HCT116 (cell line): ENCODE measurements around the gene MANBA.

Experiments used
- EGR1 ChIP-seq: IDR thresholded peaks from 2 replicates; pipeline ENCODE4 v1.6.1; 2012; ENCODE audit warnings: low read depth
- ELF1 ChIP-seq: IDR thresholded peaks from 2 replicates; pipeline ENCODE4 v1.6.1; 2012; ENCODE audit warnings: low read depth, borderline replicate concordance
- EZH2 ChIP-seq: fragments of 200-600 bp; sonication (generic); IDR thresholded peaks from 2 replicates; pipeline ENCODE4 v1.6.1; 2017; ENCODE audit warnings: antibody characterized with exemption, mixed run types
- EZH2phosphoT487 ChIP-seq: fragments of 200-600 bp; IDR thresholded peaks from 2 replicates; pipeline ENCODE4 v1.6.1; 2018; ENCODE audit warnings: antibody characterized with exemption, borderline replicate concordance
- POLR2A ChIP-seq: IDR thresholded peaks from 2 replicates; pipeline ENCODE4 v1.7.0; 2011; ENCODE audit warnings: borderline replicate concordance; ENCODE audit not compliant: insufficient read depth, insufficient read length; ENCODE audit errors: extremely low read depth
- POLR2AphosphoS5 ChIP-seq: IDR thresholded peaks from 2 replicates; pipeline ENCODE4 v1.6.1; 2011; ENCODE audit warnings: mild to moderate bottlenecking, low read depth, low read length, moderate library complexity
- RAD21 ChIP-seq: IDR thresholded peaks from 2 replicates; pipeline ENCODE4 v1.6.1; 2012; ENCODE audit warnings: low read depth, mild to moderate bottlenecking
- SIN3A ChIP-seq: IDR thresholded peaks from 2 replicates; pipeline ENCODE4 v1.6.1; 2012; ENCODE audit warnings: low read depth
- SP1 ChIP-seq: IDR thresholded peaks from 2 replicates; pipeline ENCODE4 v1.6.1; 2012; ENCODE audit warnings: low read depth
- TCF7L2 ChIP-seq: IDR thresholded peaks from 2 replicates; pipeline ENCODE4 v1.7.0; 2011; ENCODE audit warnings: borderline replicate concordance, inconsistent platforms; ENCODE audit not compliant: insufficient read depth, insufficient read length; ENCODE audit errors: extremely low read depth
- YY1 ChIP-seq: IDR thresholded peaks from 2 replicates; pipeline ENCODE4 v1.6.1; 2011; ENCODE audit warnings: low read length, low read depth, moderate library complexity, mild to moderate bottlenecking; ENCODE audit not compliant: insufficient replicate concordance; ENCODE audit errors: extremely low read depth
- TF ChIP-seq, protein P1 (sequence below), 3 experiments: fragments of 200-600 bp in 1 of 3; sonication (generic) in 1 of 3; IDR thresholded peaks in 2 of 3; conservative IDR thresholded peaks in 1 of 3; 2 replicates each; pipeline ENCODE4 v1.5.1; 2012 to 2017; ENCODE audit warnings: low read depth in 2 of 3, low read length in 2 of 3, antibody characterized with exemption in 1 of 3, borderline replicate concordance in 1 of 3, control low read depth in 1 of 3, mild to moderate bottlenecking in 1 of 3, mixed read lengths in 1 of 3, mixed run types in 1 of 3, moderate library complexity in 1 of 3; ENCODE audit not compliant: insufficient read depth in 1 of 3

DNA sequence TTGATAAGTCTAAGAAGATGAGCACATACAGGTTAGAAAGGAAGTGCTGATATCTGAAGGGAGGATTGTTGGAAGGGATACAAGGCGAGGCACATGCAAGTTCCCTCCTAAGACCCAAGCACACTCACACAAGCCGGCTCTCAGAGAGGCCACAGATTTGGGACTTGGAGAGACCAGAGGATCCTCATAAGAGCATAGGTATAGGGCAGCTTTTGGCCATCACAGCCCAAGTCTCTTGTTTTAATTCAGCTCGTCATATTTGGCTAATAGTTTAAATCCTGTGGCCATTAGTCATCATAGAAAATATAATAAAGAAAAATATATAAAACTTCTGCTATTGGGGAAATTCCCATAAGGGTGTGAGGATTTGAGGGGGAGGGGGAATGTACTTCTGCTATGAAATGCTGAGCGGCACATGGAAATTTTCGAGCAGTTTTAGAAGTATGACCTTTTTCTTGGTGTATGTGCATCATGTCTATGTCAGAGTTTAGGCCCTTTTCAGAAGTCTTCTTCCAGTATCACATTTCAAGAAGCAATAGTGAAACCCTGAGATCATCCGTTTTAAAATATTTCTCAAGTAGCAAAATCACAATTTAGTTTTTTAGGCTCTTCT lies 161.9 kb downstream of the MANBA start:
- TF ChIP-seq, protein P1, sequence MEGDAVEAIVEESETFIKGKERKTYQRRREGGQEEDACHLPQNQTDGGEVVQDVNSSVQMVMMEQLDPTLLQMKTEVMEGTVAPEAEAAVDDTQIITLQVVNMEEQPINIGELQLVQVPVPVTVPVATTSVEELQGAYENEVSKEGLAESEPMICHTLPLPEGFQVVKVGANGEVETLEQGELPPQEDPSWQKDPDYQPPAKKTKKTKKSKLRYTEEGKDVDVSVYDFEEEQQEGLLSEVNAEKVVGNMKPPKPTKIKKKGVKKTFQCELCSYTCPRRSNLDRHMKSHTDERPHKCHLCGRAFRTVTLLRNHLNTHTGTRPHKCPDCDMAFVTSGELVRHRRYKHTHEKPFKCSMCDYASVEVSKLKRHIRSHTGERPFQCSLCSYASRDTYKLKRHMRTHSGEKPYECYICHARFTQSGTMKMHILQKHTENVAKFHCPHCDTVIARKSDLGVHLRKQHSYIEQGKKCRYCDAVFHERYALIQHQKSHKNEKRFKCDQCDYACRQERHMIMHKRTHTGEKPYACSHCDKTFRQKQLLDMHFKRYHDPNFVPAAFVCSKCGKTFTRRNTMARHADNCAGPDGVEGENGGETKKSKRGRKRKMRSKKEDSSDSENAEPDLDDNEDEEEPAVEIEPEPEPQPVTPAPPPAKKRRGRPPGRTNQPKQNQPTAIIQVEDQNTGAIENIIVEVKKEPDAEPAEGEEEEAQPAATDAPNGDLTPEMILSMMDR (IDR thresholded peaks at IDR 0.05 in 2 of 3, conservative IDR thresholded peaks at IDR 0.05 in 1 of 3; ENCODE audit: borderline replicate concordance in 1 of 3, insufficient read depth in 1 of 3, low read depth in 2 of 3, low read length in 2 of 3), result no peak
- TF ChIP-seq EZH2phosphoT487 (no peak), POLR2AphosphoS5 (no peak), POLR2A (no peak), SP1 (no peak), TCF7L2 (no peak), RAD21 (no peak), EGR1 (no peak), SIN3A (no peak), YY1 (no peak), ELF1 (no peak), EZH2 (no peak)
